Measurements from ENCODE around the gene COL18A1.

COL18A1 gene

DNA sequence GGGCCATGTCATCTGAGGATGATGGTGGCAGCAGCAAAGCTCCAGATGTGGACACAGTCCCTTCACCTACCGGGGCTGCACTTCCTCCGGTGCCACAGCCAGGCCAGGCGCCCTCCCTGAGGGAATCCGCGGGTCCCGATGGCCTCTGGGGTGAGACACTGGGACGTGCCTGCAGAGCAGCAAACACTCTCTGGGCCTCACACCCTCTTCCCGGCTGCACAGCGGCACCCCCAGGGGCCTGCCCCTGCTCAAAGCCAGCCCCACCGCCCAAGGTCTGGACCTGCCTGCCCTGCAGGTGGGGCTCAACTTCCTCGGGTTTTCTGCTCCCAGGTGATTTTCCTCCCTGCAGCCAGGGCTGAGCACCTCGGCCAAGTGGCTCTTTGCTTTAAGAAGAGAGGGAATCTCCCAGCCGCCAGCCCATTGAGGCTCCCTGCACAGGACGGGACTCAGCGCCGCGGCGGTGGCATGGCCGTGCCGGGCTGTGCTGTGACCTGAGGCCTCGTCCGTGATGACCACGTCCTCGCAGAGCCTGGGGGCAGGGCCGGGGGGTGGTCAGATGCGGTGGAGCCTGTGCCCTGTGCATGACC, 21.3 kb upstream of the COL18A1 start:
- no peak for DNase-seq

DNA sequence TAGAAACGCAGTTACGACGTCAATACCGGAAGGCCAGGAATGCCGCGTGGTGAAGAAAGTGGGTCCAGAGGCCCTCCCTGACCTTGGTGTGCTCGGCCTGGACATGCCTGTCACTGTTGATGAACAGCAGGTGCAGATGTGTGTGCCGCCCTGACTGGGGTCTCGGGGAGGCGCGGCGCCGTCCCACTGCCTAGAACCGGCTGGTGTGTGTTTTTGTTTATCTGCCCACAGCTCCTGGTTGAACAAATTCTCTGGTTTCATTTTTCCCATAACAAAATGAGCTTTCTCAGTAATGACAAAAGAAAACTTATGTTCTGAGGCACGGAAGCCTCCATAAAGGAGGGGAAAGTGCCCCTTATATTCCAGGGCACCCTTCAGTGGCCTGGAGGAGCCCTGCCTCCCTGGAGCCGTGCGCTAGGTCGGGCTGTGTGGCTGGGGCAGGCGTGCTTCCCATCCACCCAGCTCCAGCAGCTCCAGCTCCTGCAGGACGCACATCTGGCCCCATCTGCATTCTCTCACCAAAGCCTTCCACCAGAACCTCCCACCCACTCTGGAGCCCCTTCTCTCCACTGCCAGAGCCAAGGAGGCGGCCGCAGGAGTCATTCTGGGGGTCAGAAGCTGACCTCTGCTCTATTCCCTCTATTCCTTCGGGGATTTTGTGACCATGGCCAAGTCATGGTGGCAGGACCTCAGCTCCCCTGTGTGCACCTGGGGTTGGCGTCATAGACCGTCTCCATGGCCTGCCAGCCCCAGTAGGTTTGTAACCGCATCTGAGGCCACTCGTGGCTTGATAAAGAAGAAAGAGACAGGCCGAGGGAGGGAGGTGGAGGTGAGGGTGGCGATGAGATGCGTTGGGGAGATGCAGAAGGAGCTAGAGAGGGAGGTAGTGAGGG, 20.1 kb upstream of the COL18A1 start:
- DNase-seq = no peak

DNA sequence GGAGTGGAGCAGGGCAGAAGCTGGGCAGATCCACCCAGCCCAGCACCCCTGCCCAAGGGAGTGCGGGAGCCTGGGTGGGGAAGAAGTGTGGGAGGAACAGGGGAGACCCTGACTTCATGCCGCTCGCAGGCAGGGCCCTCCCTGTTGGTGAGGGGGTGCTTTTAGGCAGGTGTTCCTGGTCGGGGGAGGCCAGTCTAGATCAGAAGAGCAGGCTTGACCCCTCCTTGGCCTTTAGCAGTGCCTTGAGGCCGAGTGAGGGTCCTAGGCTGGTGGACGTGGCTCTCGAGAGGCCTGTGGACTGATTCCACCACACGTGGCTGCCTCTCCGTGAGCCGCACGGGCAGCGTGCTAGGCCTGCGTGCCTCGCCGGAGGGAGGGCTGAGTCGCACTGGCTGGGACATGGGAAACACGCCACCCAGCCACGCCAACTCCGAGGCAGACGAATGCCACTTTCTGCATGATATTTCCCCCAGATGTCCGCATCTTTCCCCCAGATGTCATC, 19.4 kb upstream of the COL18A1 start:
- DNase-seq = no peak

GRCh38 chr21:45386336-45386727, 18.6 kb upstream of the COL18A1 start:
- DNase-seq = no peak

DNA sequence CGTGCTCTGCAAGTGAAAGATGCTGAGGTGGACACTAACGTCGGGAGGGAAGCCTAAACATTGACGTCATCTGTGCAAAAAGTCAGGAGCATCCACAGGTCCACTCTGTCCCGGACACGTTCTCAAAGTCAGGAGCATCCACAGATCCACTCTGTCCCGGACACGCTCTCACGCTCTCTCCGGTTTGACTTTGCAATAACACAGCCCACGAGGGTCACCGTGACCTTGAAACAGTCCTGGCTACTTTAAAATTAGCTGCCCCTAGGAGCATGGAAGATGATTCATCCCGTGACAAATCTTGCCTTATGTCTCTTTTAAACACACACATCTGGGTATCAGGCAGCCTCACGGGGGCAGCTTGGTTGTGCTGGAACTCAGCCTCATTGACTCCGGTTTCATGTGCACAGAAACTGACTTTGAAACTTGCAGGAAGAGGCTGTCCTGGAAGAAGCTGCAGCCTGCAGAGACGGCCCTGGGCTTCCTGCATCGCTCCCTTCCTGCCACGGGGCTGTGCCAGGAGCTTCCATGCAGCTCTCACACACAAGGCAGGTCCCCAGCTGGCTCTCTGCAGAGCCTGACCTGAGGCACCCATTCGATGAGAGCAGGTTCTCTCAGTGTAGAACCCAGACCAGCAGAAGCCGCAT, 18.1 kb upstream of the COL18A1 start:
- no peak for DNase-seq

- DNase-seq = no peak
These were observed 17.5 kb upstream of the COL18A1 start for GRCh38 chr21:45387506-45387905.

- DNase-seq = no peak
These were observed 16.9 kb upstream of the COL18A1 start for GRCh38 chr21:45388011-45388521.

GRCh38 chr21:45388611-45389296, 16.2 kb upstream of the COL18A1 start:
- no peak for DNase-seq

DNA sequence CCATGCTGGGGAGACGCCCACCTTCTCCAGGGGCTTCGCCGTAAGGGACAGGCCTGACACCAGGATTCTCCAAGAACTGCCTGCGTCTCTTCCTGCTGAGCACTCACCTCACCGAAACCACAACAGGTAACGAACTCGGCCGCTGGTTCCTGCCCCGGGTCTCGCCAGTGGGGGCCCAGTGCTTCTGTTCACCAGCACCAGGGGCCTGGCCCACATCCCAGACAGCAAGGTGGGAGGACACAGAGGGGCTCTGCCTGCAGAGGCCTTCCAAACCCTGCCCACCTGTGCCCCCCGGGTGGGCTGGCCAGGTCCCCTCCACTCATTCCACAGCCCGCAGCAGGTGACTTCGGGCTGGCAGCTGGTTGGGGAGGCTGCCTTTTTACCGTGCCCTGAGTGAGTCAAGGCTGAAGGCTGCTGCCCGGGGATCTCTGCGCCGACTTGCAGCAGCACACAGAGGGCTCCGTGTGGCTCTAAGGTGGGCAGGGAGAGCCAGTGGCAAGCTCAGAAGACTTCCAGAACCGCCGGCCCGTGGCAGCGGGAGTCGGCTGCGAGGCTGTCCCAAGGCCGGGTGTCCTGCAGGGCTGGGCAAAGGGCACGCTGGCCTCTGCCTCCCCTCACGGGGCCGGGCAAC, 14.7 kb upstream of the COL18A1 start:
- DNase-seq = no peak

- no peak for DNase-seq
These were observed 13.9 kb upstream of the COL18A1 start for GRCh38 chr21:45390831-45391742.

DNA sequence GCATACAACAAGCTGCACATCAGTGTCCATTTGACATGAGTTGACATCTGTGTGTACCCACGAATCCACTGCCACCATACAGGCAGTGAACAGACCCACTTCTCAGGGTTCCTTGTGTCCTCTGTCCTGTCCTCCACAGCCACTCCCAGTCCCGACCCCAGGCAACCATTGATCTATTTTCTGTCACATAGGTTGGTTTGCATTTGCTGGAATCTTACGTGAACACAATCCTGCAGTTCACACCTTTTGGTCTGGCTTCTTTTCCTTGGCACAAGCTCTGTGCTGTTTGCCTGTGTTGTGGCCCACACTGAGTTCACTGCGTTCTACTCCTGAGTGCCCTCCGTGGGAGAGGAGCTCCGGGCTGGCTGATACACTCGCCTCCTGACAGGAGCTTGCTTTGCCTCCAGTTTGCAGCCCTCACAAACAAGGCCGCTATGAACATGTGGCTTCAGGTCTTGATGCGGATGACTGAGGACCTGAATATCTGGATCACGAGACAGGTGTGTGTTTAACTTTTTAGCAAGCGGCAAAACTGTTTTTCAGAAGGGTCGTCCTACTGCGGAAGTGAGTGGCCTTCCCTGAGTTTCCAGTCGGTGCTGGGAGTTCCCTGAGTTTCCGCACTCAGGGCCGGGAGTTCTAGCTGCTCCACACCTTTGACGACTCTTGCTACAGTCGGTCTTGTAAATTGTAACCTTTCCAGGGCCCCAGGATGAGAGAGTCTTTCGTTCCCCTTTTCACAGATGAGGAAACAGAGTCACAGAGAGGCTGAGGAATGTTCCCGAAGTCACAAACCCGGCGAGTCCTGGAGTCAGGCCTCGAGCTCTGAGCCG, 13.0 kb upstream of the COL18A1 start:
- no peak for DNase-seq

DNA sequence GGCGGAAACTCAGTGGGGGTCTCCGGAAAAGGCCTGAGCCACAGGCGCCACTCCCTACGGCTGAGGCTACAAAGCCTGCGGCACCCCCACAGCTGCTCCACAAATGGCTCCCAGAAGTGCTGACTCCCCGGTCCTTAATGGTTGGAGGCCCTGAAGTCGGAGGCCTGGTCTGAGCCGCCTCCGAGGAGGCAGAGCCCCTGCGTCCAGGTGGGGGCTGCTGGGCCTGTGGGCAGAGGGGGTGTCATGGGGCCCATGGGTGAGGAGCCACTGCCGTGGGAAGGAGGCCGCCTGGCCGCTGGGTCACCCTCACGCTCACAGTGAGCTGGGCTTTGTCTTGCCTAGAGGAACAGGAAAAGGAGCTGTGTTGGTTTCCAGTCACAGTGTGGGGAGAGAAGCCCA, 12.4 kb upstream of the COL18A1 start:
- DNase-seq = no peak

DNA sequence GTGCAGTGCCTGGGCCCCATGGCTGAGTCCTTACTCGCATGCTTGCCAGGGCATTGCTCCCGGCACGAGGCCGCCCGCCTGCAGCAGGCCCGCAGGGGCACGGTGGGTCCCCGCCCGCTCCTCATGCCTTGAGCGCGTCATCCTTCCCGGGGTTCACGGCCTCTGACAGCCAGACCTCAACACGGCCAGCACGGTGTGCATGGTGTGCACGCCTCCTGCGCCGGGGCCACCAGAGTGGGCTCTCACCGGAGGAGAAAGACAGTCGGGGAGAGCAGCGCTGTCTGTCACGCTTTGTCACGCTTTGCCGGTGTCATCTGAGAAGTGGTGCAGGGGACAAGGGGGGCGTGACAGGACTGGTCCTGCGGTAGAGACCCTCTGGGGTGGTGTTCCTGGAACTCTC, 11.9 kb upstream of the COL18A1 start:
- DNase-seq = no peak

GRCh38 chr21:45393833-45394638, 10.9 kb upstream of the COL18A1 start:
- DNase-seq = no peak

DNA sequence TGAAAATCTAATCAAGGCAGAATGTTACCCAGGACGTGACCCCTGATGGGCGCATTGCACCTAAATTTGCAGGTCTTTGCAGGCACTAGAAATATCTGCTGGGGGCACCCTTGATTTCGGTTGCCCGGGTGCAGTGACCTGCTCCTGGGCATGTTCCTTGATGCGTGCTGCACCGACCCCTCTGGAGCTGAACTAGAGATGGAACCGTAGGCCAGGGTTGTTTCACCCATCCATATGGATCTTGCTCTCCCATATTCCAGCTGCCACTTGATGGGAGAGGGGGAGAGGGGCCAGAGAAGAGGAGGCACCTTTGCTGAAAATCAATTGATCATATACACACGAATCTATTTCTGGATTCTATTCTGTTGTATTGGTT, 8.4 kb upstream of the COL18A1 start:
- DNase-seq = no peak

GRCh38 chr21:45397381-45397780, 7.6 kb upstream of the COL18A1 start:
- DNase-seq = no peak

- no peak for DNase-seq
These were observed 3.9 kb upstream of the COL18A1 start for GRCh38 chr21:45401054-45401518.

DNA sequence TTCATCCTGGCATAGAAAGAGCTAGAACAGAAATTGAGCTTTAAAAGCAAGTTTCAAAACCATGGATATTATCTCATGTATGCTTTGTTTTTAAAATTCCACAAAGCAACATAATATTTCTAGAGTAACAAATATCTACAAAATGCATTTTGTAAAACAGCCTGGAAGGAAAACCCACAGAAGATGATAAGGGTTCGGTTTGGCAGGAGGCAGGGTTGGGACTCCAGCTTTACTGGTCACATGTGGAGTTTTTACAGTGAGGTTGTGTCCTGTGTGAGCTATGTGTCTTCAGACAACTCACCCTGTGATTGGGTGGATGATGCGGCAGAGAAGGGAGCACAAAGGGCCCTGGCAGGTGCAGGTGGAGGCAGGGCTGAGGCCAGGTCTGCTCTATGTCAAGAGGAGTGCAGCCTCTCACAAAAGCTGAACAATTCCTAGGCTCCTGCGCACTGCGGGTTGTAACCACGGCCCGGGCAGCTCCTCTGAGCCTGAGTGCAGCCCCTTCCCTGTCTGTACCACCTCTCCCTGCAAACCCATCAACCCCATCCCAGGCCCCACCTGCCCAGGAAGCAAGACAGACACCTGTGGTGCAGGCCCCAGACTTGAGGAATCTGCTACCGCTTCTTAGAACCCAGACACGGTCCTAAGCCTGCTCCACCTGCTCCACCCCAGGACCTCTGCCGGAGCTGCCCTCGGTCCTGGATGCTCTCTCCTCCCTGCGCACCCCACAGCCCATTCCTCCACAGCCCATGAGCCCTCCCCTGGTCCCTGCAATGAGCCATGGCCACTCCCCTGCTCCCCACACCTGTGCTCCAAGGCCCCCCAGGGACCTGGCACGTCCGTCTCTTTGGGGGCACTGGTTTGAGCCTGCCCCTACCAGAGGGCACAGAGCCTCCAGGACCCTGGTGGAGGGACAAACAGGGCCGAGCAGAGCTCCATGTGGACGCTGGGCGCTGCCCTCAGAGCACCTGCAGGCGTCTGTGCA, 2.8 kb upstream of the COL18A1 start:
- no peak for DNase-seq
